GM21528 (cell line): ENCODE measurements around the gene ZFP62.

Source experiments
- ATAC-seq: cut with Tn5 transposase; IDR thresholded peaks from one replicate; pipeline ENCODE4 v1.9.1; 2021; ENCODE audit warnings: mild to moderate bottlenecking, moderate library complexity; ENCODE audit not compliant: unreplicated experiment, low FRiP score

Gene ZFP62

GRCh38 chr5:180813420-180813819, 47.7 kb downstream of the ZFP62 start:
- ATAC-seq, result no peak

- ATAC-seq, result no peak
Observed at GRCh38 chr5:180811623-180812124, 49.4 kb downstream of the ZFP62 start.

- no peak for ATAC-seq
Observed at GRCh38 chr5:180810959-180811622, 50.0 kb downstream of the ZFP62 start.

- ATAC-seq, result peak; percentile 70
Observed at GRCh38 chr5:180810210-180810958, 50.7 kb downstream of the ZFP62 start.

- peak; percentile 61 for ATAC-seq
Observed at GRCh38 chr5:180809403-180810209, 51.5 kb downstream of the ZFP62 start.

GRCh38 chr5:180808461-180809000, 52.5 kb downstream of the ZFP62 start:
- no peak for ATAC-seq

GRCh38 chr5:180807654-180808414, 53.2 kb downstream of the ZFP62 start:
- no peak for ATAC-seq

- no peak for ATAC-seq
Observed at GRCh38 chr5:180807046-180807445, 54.0 kb downstream of the ZFP62 start.

- no peak for ATAC-seq
Observed at GRCh38 chr5:180806351-180807011, 54.6 kb downstream of the ZFP62 start.

GRCh38 chr5:180804129-180804618, 56.9 kb downstream of the ZFP62 start:
- no peak for ATAC-seq

GRCh38 chr5:180803181-180804128, 57.6 kb downstream of the ZFP62 start:
- ATAC-seq, result peak; percentile 66

- peak; percentile 31 for ATAC-seq
Observed at GRCh38 chr5:180802325-180803180, 58.5 kb downstream of the ZFP62 start, which contains the start of gene MGAT1. MGAT1 (minus strand) TSS chr5:180802806; CDS start chr5:180792971, 9,835 bp downstream.

GRCh38 chr5:180801596-180802324, 59.3 kb downstream of the ZFP62 start:
- ATAC-seq, result no peak

GRCh38 chr5:180799902-180800801, 60.9 kb downstream of the ZFP62 start:
- no peak for ATAC-seq

GRCh38 chr5:180799194-180799593, 61.9 kb downstream of the ZFP62 start:
- no peak for ATAC-seq

- no peak for ATAC-seq
Observed at GRCh38 chr5:180798193-180798592, 62.9 kb downstream of the ZFP62 start.
